Measurements from ENCODE around the gene FER.

GRCh38 chr5:108739906-108740305 lies 7.8 kb upstream of the FER start:
- TF ChIP-seq, protein P1, sequence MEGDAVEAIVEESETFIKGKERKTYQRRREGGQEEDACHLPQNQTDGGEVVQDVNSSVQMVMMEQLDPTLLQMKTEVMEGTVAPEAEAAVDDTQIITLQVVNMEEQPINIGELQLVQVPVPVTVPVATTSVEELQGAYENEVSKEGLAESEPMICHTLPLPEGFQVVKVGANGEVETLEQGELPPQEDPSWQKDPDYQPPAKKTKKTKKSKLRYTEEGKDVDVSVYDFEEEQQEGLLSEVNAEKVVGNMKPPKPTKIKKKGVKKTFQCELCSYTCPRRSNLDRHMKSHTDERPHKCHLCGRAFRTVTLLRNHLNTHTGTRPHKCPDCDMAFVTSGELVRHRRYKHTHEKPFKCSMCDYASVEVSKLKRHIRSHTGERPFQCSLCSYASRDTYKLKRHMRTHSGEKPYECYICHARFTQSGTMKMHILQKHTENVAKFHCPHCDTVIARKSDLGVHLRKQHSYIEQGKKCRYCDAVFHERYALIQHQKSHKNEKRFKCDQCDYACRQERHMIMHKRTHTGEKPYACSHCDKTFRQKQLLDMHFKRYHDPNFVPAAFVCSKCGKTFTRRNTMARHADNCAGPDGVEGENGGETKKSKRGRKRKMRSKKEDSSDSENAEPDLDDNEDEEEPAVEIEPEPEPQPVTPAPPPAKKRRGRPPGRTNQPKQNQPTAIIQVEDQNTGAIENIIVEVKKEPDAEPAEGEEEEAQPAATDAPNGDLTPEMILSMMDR (IDR thresholded peaks at IDR 0.05) = no peak
- TF ChIP-seq POLR2AphosphoS5 (IDR thresholded peaks at IDR 0.05; ENCODE audit: low read depth, low read length) = no peak
- no peak for TF ChIP-seq REST (IDR thresholded peaks at IDR 0.05; ENCODE audit: insufficient read depth in 1 of 2, low read depth in 2 of 2, low read length in 1 of 2)
- no peak for TF ChIP-seq TCF7L2 (IDR thresholded peaks at IDR 0.05; ENCODE audit: low read depth, low read length)

Measured in Panc1 (cell line).